Smooth muscle cell (in vitro differentiated cells): Measurements from ENCODE around the gene TRDMT1. TPM values are rescaled to one million over a fixed set of nuclear protein-coding genes. Genes with fewer than 3 reads are reported as not detected.
A peak's percentile ranks its signal among the peaks of the same experiment; 100 is the strongest.

ENCODE experiments used
- DNase-seq: peaks from one replicate; lab custom pipeline; 2025; ENCODE audit not compliant: unreplicated experiment; lab: John Stamatoyannopoulos, UW
- H2AFZ ChIP-seq: fragments of 200-600 bp; sonication (generic); 2 replicates; pipeline ENCODE4 v1.6.0; 2016; ENCODE audit warnings: antibody characterized with exemption, low read depth, mild to moderate bottlenecking
- H3F3A ChIP-seq: fragments of 200-600 bp; sonication (generic); 2 replicates; pipeline ENCODE4 v1.6.0; 2017; ENCODE audit warnings: antibody characterized with exemption, low read depth
- H3K27ac ChIP-seq: fragments of 200-600 bp; sonication (generic); 2 replicates; pipeline ENCODE4 v1.5.1; 2016; ENCODE audit warnings: low read depth, mild to moderate bottlenecking
- H3K27me3 ChIP-seq: fragments of 200-600 bp; sonication (generic); 2 replicates; pipeline ENCODE4 v1.6.1; 2016; ENCODE audit warnings: low read depth, mild to moderate bottlenecking
- H3K36me3 ChIP-seq: fragments of 200-600 bp; sonication (generic); 2 replicates; pipeline ENCODE4 v1.5.1; 2016; ENCODE audit warnings: low read depth
- H3K4me1 ChIP-seq: fragments of 200-600 bp; sonication (generic); 2 replicates; pipeline ENCODE4 v1.5.1; 2016; ENCODE audit warnings: low read depth
- H3K4me2 ChIP-seq: fragments of 200-600 bp; sonication (generic); 2 replicates; pipeline ENCODE4 v1.6.0; 2016; ENCODE audit warnings: mild to moderate bottlenecking
- H3K4me3 ChIP-seq: fragments of 200-600 bp; sonication (generic); 2 replicates; pipeline ENCODE4 v1.5.1; 2016; ENCODE audit warnings: mild to moderate bottlenecking
- H3K79me2 ChIP-seq: fragments of 200-600 bp; sonication (generic); 2 replicates; pipeline ENCODE4 v1.6.0; 2016; ENCODE audit warnings: low read depth, mild to moderate bottlenecking
- H3K9ac ChIP-seq: fragments of 200-600 bp; sonication (generic); 2 replicates; pipeline ENCODE4 v1.6.0; 2016; ENCODE audit warnings: low read depth
- H3K9me3 ChIP-seq: fragments of 200-600 bp; sonication (generic); replicated peaks from 2 replicates; pipeline ENCODE4 v1.5.1; 2016; ENCODE audit warnings: low read depth
- H4K20me1 ChIP-seq: fragments of 200-600 bp; sonication (generic); 2 replicates; pipeline ENCODE4 v1.6.0; 2016; ENCODE audit warnings: low read depth
- CTCF ChIP-seq: fragments of 200-600 bp; sonication (generic); IDR thresholded peaks from 2 replicates; pipeline ENCODE4 v1.5.1; 2017; ENCODE audit warnings: borderline replicate concordance, mild to moderate bottlenecking, antibody characterized with exemption; ENCODE audit not compliant: insufficient read depth, poor library complexity, severe bottlenecking
- WGBS: methylation state at CpG from one replicate; pipeline ENCODE4 v1.1.7; 2016; ENCODE audit warnings: low lambda C conversion rate; 5-methylcytosine and 5-hydroxymethylcytosine counted together
- polyA plus RNA-seq: library from polyadenylated mRNA; unstranded; fragments of >200 nt; fragmentation: Nextera tagmentation; extraction: Ambion mirVana; gene quantifications from 2 replicates; pipeline ENCODE4 v1.2.1, GENCODE V29; 2016
- total RNA-seq: library from RNA; depleted of rRNA; stranded (reverse); fragments of >200 nt; gene quantifications from 2 replicates; pipeline ENCODE4 v1.2.3, GENCODE V29; 2014

Gene TRDMT1
- total and polyA plus RNA-seq, 2 experiments from 2014 or later, result 2.5 to 7.3 TPM

GRCh38 chr10:17228091-17229015, 26.9 kb upstream of the TRDMT1 start, which contains the start of gene VIM:
Gene VIM, plus strand, starts transcription at chr10:17228241. Its CDS starts 1,182 bp downstream, at chr10:17229423.
- peak; percentile 81 for DNase-seq
- Histone ChIP-seq H3K4me1 (peaks cover 34% of the 10 kb centered on the region), H3K4me3 (peak within 1 kb of the TSS; percentile 90), H4K20me1 (peaks cover 42% of the 10 kb centered on the region), H3K36me3 (peaks cover 19% of the 10 kb centered on the region), H3F3A (peaks cover 44% of the 10 kb centered on the region), H3K4me2 (peak within 1 kb of the TSS; percentile 96), H3K9ac (peak within 1 kb of the TSS; percentile 99), H3K79me2 (peaks cover 62% of the 10 kb centered on the region), H3K9me3 (no peaks in the 10 kb centered on the region), H3K27me3 (no peaks in the 10 kb centered on the region), H2AFZ (no peak within 1 kb of the TSS), H3K27ac (peak within 1 kb of the TSS; percentile 99)
- no peak for TF ChIP-seq CTCF
- WGBS, result under 1% methylated on average over 70 of the region's 77 CpGs

GRCh38 chr10:17227367-17228090, 26.1 kb upstream of the TRDMT1 start:
- H3K27ac ChIP-seq, result peak overlapping the region; percentile 99
- TF ChIP-seq CTCF, result peak; percentile 48
- H3K9me3 ChIP-seq, result no peaks in the 10 kb centered on the region
- H3K27me3 ChIP-seq, result no peaks in the 10 kb centered on the region
- H4K20me1 ChIP-seq, result peaks cover 34% of the 10 kb centered on the region
- H3K79me2 ChIP-seq, result peaks cover 54% of the 10 kb centered on the region
- peak overlapping the region; percentile 90 for H3K4me3 ChIP-seq
- H3F3A ChIP-seq, result peaks cover 38% of the 10 kb centered on the region
- H2AFZ ChIP-seq, result no peak overlapping the region
- DNase-seq, result no peak
- H3K36me3 ChIP-seq, result peaks cover 12% of the 10 kb centered on the region
- WGBS, result 13% methylated on average over 12 of the region's 12 CpGs
- peak overlapping the region; percentile 96 for H3K4me2 ChIP-seq
- H3K4me1 ChIP-seq, result peaks cover 30% of the 10 kb centered on the region
- peak overlapping the region; percentile 99 for H3K9ac ChIP-seq

- Histone ChIP-seq H3K4me1 (peaks cover 24% of the 10 kb centered on the region), H3K79me2 (peaks cover 47% of the 10 kb centered on the region), H3K36me3 (peaks cover 6% of the 10 kb centered on the region), H3K27ac (peak overlapping the region; percentile 99), H3K4me3 (peak overlapping the region; percentile 90), H2AFZ (no peak overlapping the region), H3K4me2 (peak overlapping the region; percentile 96), H3F3A (peaks cover 32% of the 10 kb centered on the region), H4K20me1 (peaks cover 28% of the 10 kb centered on the region), H3K9me3 (no peaks in the 10 kb centered on the region), H3K9ac (peak overlapping the region; percentile 99), H3K27me3 (no peaks in the 10 kb centered on the region)
- DNase-seq, result no peak
- no peak for TF ChIP-seq CTCF
- WGBS, result 77% methylated on average over 8 of the region's 8 CpGs
Observed at GRCh38 chr10:17226891-17227303, 25.4 kb upstream of the TRDMT1 start.
